DND-41 (cell line): ENCODE data around the gene VCAN.

Experiments used
- EZH2 ChIP-seq: IDR thresholded peaks from 3 replicates; pipeline ENCODE4 v1.6.1; 2012; ENCODE audit warnings: borderline replicate concordance, low read depth, mild to moderate bottlenecking, moderate library complexity, low read length, inconsistent platforms; ENCODE audit not compliant: severe bottlenecking
- TF ChIP-seq, protein P1 (sequence below): IDR thresholded peaks from 2 replicates; pipeline ENCODE4 v1.5.1; 2012; ENCODE audit warnings: borderline replicate concordance, low read length, moderate library complexity, mild to moderate bottlenecking; ENCODE audit not compliant: poor library complexity, severe bottlenecking; ENCODE audit errors: extremely low read depth

DNA sequence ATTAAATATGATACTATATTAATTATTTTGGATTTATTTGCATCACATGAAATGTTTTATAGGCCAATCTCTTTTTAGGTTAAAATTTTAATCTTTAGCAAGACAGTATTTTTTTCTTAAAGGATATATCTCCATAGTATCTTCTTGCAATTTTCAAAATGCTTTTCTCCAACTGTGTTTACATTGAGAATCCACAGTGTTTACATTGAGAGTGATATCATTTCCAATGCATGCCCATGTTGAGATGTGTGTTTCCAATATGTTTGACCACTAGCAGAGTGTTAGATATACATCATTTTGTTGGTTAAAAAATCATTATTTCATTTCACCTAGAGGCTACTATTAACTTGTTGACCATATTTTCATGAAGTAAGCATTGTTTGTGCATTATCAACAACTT is 17.3 kb downstream of the VCAN start:
- TF ChIP-seq, protein P1, sequence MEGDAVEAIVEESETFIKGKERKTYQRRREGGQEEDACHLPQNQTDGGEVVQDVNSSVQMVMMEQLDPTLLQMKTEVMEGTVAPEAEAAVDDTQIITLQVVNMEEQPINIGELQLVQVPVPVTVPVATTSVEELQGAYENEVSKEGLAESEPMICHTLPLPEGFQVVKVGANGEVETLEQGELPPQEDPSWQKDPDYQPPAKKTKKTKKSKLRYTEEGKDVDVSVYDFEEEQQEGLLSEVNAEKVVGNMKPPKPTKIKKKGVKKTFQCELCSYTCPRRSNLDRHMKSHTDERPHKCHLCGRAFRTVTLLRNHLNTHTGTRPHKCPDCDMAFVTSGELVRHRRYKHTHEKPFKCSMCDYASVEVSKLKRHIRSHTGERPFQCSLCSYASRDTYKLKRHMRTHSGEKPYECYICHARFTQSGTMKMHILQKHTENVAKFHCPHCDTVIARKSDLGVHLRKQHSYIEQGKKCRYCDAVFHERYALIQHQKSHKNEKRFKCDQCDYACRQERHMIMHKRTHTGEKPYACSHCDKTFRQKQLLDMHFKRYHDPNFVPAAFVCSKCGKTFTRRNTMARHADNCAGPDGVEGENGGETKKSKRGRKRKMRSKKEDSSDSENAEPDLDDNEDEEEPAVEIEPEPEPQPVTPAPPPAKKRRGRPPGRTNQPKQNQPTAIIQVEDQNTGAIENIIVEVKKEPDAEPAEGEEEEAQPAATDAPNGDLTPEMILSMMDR = no peak
- no peak for TF ChIP-seq EZH2
